T-cell (primary cell): ENCODE results near the gene OSBP2. TPM values are rescaled to one million over a fixed set of nuclear protein-coding genes. Genes with fewer than 3 reads are reported as not detected.

Experiments used
- ATAC-seq, 4 experiments: fragments of 200-7000 bp in 3 of 4; fragments of 150-1000 bp in 1 of 4; cut with Tn5 transposase; replicated peaks in 1 of 4; 1 replicate in 3 of 4; 2 replicates in 1 of 4; pipeline ENCODE4 v1.10.0; 2021; ENCODE audit warnings: moderate library complexity in 3 of 4, mild to moderate bottlenecking in 2 of 4, moderate number of reproducible peaks in 1 of 4
- CTCF ChIA-PET, 2 donors: fragments of 300-600 bp; sonication (Branson Sonifier 250); formaldehyde crosslinking; loops; one replicate each; lab custom pipeline; 2022; ENCODE audit warnings: antibody characterized with exemption in 2 of 2; lab: Charles Lee
- POLR2A ChIA-PET, 2 donors: fragments of 300-600 bp; sonication (Branson Sonifier 250); formaldehyde crosslinking; loops; one replicate each; lab custom pipeline; 2022; ENCODE audit warnings: antibody characterized with exemption in 2 of 2; lab: Charles Lee
- DNase-seq, 35 experiments: peaks; one replicate each; pipeline versions ENCODE4 v3.0.0 to v3.0.0-alpha.2; 2013 to 2023
- H3K27ac ChIP-seq: one replicate; pipeline ENCODE4 v1.5.1; 2013; ENCODE audit warnings: low read length
- H3K27me3 ChIP-seq, 2 experiments: replicated peaks in 1 of 2; 1 replicate in 1 of 2; 2 replicates in 1 of 2; pipeline versions ENCODE4 v1.6.1 to v1.7.0; 2013; ENCODE audit warnings: low read length in 1 of 2, mixed read lengths in 1 of 2; ENCODE audit not compliant: control insufficient read depth in 2 of 2, insufficient read depth in 2 of 2; ENCODE audit errors: extremely low read depth in 1 of 2
- H3K36me3 ChIP-seq, 2 donors: 1 replicate in 1 of 2; 2 replicates in 1 of 2; pipeline versions ENCODE4 v1.6.1 to v1.7.0; 2013; ENCODE audit warnings: low read length in 1 of 2; ENCODE audit not compliant: control insufficient read depth in 2 of 2, insufficient read depth in 1 of 2; ENCODE audit errors: extremely low read depth in 1 of 2
- H3K4me1 ChIP-seq, 2 experiments: 1 replicate in 1 of 2; 2 replicates in 1 of 2; pipeline versions ENCODE4 v1.6.1 to v1.7.0; 2013; ENCODE audit warnings: low read length in 2 of 2, mixed read lengths in 1 of 2; ENCODE audit not compliant: insufficient read depth in 2 of 2, control insufficient read depth in 1 of 2; ENCODE audit errors: extremely low read depth in 1 of 2
- H3K4me3 ChIP-seq, 2 donors: 1 replicate in 1 of 2; 2 replicates in 1 of 2; pipeline versions ENCODE4 v1.5.1 to v1.7.0; 2013; ENCODE audit warnings: mild to moderate bottlenecking in 2 of 2, low read length in 1 of 2, moderate library complexity in 1 of 2; ENCODE audit not compliant: control insufficient read depth in 1 of 2; ENCODE audit errors: extremely low read depth in 1 of 2
- H3K9me3 ChIP-seq: 2 replicates; pipeline ENCODE4 v1.7.0; 2013
- H3K27ac Mint-ChIP-seq, 2 donors: one replicate each; pipeline ENCODE4 v1.8.0; 2020 to 2021; ENCODE audit warnings: mild to moderate bottlenecking in 2 of 2, mixed read lengths in 2 of 2
- H3K27me3 Mint-ChIP-seq, 2 donors: one replicate each; pipeline ENCODE4 v1.8.0; 2021 to 2022; ENCODE audit warnings: mixed read lengths in 2 of 2
- H3K36me3 Mint-ChIP-seq: one replicate; pipeline ENCODE4 v1.8.0; 2021; ENCODE audit warnings: mixed read lengths
- H3K4me1 Mint-ChIP-seq, 3 donors: one replicate each; pipeline ENCODE4 v1.8.0; 2020 to 2022; ENCODE audit warnings: mixed read lengths in 3 of 3, mild to moderate bottlenecking in 1 of 3
- H3K4me3 Mint-ChIP-seq, 3 donors: one replicate each; pipeline ENCODE4 v1.8.0; 2020 to 2022; ENCODE audit warnings: mild to moderate bottlenecking in 3 of 3, mixed read lengths in 3 of 3, moderate library complexity in 3 of 3
- H3K9me3 Mint-ChIP-seq, 3 donors: one replicate each; pipeline ENCODE4 v1.8.0; 2020 to 2022; ENCODE audit warnings: mixed read lengths in 3 of 3
- WGBS: methylation state at CpG from one replicate; pipeline ENCODE4 v1.1.5; 2013; ENCODE audit warnings: missing lambda C conversion rate; ENCODE audit not compliant: insufficient coverage; 5-methylcytosine and 5-hydroxymethylcytosine counted together
- total RNA-seq, 35 experiments: library from RNA in 6 of 35; stranded (reverse) in 6 of 35; fragments of 120-200 nt in 1 of 35; gene quantifications; one replicate each; pipeline versions ENCODE4 v1.2.1 to v1.2.4 and lab custom pipeline; 2013 to 2026

The OSBP2 gene
- total RNA-seq, 5 donors from 2014 or later (not counting 1 experiment from before 2014, with no cell fraction given), result 1.6 to 2.8 (median 2.1) TPM

GRCh38 chr22:30903876-30904460 lies 209.3 kb downstream of the OSBP2 start:
- POLR2A ChIA-PET, result no interaction called here
- CTCF ChIA-PET, result interaction anchor here in 1 of 2 donors (0.6 to 2.0 kb wide), 2 partner anchors 16 to 328 kb away, joined by 4 to 6 read pairs; no protein-coding TSS in a partner anchor

GRCh38 chr22:30905696-30906341 lies 211.1 kb downstream of the OSBP2 start:
- ChIA-PET CTCF (interaction anchor here in 1 of 2 donors (2.0 kb wide), 1 partner anchor 14 kb away, joined by 6 read pairs; no protein-coding TSS in a partner anchor), POLR2A (no interaction called here)
- Mint-ChIP-seq H3K27me3 (no peaks in the 10 kb centered on the region), H3K4me3 (no peak overlapping the region), H3K36me3 (peaks cover 45% of the 10 kb centered on the region), H3K4me1 (peaks cover 4 to 8% (median 5%) of the 10 kb centered on the region in 3 donors), H3K27ac (no peak overlapping the region), H3K9me3 (no peaks in the 10 kb centered on the region)
- no peak for DNase-seq
- H3K27ac ChIP-seq, result no peak overlapping the region
- no peak overlapping the region for H3K4me3 ChIP-seq
- no peaks in the 10 kb centered on the region for H3K4me1 ChIP-seq
- peaks cover 11 to 20% of the 10 kb centered on the region in 2 donors for H3K36me3 ChIP-seq
- ATAC-seq, result no peak
- H3K9me3 ChIP-seq, result no peaks in the 10 kb centered on the region
- 96% methylated on average over 37 of the region's 49 CpGs for WGBS
- H3K27me3 ChIP-seq, result no peaks in the 10 kb centered on the region

More at GRCh38 chr22:30903876-30904460, 209.3 kb downstream of the OSBP2 start:
- H3K27me3 Mint-ChIP-seq, result no peaks in the 10 kb centered on the region
- peak in 1 of 35 experiments; percentile 4 for DNase-seq
- no peaks in the 10 kb centered on the region for H3K4me1 ChIP-seq
- peaks cover 38% of the 10 kb centered on the region for H3K36me3 Mint-ChIP-seq
- no peak overlapping the region for H3K27ac ChIP-seq
- no peak overlapping the region for H3K4me3 Mint-ChIP-seq
- no peak overlapping the region for H3K27ac Mint-ChIP-seq
- no peak overlapping the region for H3K4me3 ChIP-seq
- 80% methylated on average over 1 of the region's 6 CpGs for WGBS
- no peaks in the 10 kb centered on the region for H3K9me3 ChIP-seq
- H3K27me3 ChIP-seq, result no peaks in the 10 kb centered on the region
- peaks cover 0 to 2% (median 0%) of the 10 kb centered on the region in 3 donors for H3K9me3 Mint-ChIP-seq
- peaks cover 11% of the 10 kb centered on the region in 2 donors for H3K36me3 ChIP-seq
- peaks cover 4 to 8% (median 5%) of the 10 kb centered on the region in 3 donors for H3K4me1 Mint-ChIP-seq
- ATAC-seq, result no peak

- WGBS, result 100% methylated on average over 3 of the region's 9 CpGs
- Mint-ChIP-seq H3K4me3 (no peak overlapping the region), H3K9me3 (no peaks in the 10 kb centered on the region), H3K27me3 (no peaks in the 10 kb centered on the region), H3K27ac (no peak overlapping the region), H3K4me1 (peaks cover 4 to 8% (median 5%) of the 10 kb centered on the region in 3 donors), H3K36me3 (peaks cover 46% of the 10 kb centered on the region)
- ATAC-seq, result no peak
- Histone ChIP-seq H3K9me3 (no peaks in the 10 kb centered on the region), H3K27ac (no peak overlapping the region), H3K4me3 (no peak overlapping the region), H3K4me1 (no peaks in the 10 kb centered on the region), H3K36me3 (peaks cover 11 to 20% of the 10 kb centered on the region in 2 donors), H3K27me3 (no peaks in the 10 kb centered on the region)
- POLR2A ChIA-PET, result no interaction called here
- DNase-seq, result no peak
- CTCF ChIA-PET, result no interaction called here
Observed at GRCh38 chr22:30906411-30906810, 211.7 kb downstream of the OSBP2 start.

GRCh38 chr22:30906946-30907345 lies 212.3 kb downstream of the OSBP2 start:
- Histone ChIP-seq H3K4me3 (no peak overlapping the region), H3K27ac (no peak overlapping the region), H3K36me3 (peaks cover 11 to 20% of the 10 kb centered on the region in 2 donors), H3K27me3 (no peaks in the 10 kb centered on the region), H3K9me3 (no peaks in the 10 kb centered on the region), H3K4me1 (no peaks in the 10 kb centered on the region)
- WGBS, result no CpG with 5 or more reads among the region's 1 CpG
- ChIA-PET CTCF (no interaction called here), POLR2A (no interaction called here)
- Mint-ChIP-seq H3K4me3 (no peak overlapping the region), H3K27me3 (no peaks in the 10 kb centered on the region), H3K4me1 (peaks cover 4 to 8% (median 5%) of the 10 kb centered on the region in 3 donors), H3K9me3 (no peaks in the 10 kb centered on the region), H3K27ac (no peak overlapping the region), H3K36me3 (peaks cover 42% of the 10 kb centered on the region)
- no peak for ATAC-seq
- no peak for DNase-seq

- H3K4me1 Mint-ChIP-seq, result peaks cover under 1 to 3% (median 1%) of the 10 kb centered on the region in 3 donors
- H3K27me3 Mint-ChIP-seq, result no peaks in the 10 kb centered on the region
- H3K27ac ChIP-seq, result no peak overlapping the region
- no peaks in the 10 kb centered on the region for H3K9me3 ChIP-seq
- 93% methylated on average over 4 of the region's 6 CpGs for WGBS
- H3K27ac Mint-ChIP-seq, result no peak overlapping the region
- ChIA-PET CTCF (no interaction called here), POLR2A (interaction anchor here in 1 of 2 donors (0.5 kb wide), 1 partner anchor 15 kb away, joined by 6 read pairs; no protein-coding TSS in a partner anchor)
- H3K4me3 ChIP-seq, result no peak overlapping the region
- H3K4me3 Mint-ChIP-seq, result no peak overlapping the region
- ATAC-seq, result no peak
- no peak for DNase-seq
- no peaks in the 10 kb centered on the region for H3K4me1 ChIP-seq
- no peaks in the 10 kb centered on the region for H3K9me3 Mint-ChIP-seq
- H3K36me3 ChIP-seq, result peaks cover 11 to 20% of the 10 kb centered on the region in 2 donors
- no peaks in the 10 kb centered on the region for H3K27me3 ChIP-seq
- H3K36me3 Mint-ChIP-seq, result peaks cover 31% of the 10 kb centered on the region
Observed at GRCh38 chr22:30908051-30908461, 213.4 kb downstream of the OSBP2 start.

GRCh38 chr22:30909306-30909705 lies 214.6 kb downstream of the OSBP2 start:
- no peaks in the 10 kb centered on the region for H3K27me3 ChIP-seq
- H3K36me3 ChIP-seq, result peaks cover 8 to 12% of the 10 kb centered on the region in 2 donors
- ChIA-PET POLR2A (interaction anchor here in 1 of 2 donors (0.6 kb wide), 1 partner anchor 12 kb away, joined by 4 read pairs; no protein-coding TSS in a partner anchor), CTCF (interaction anchor here in 1 of 2 donors (0.6 kb wide), 1 partner anchor 276 kb away, joined by 3 read pairs; no protein-coding TSS in a partner anchor)
- Mint-ChIP-seq H3K27me3 (no peaks in the 10 kb centered on the region), H3K36me3 (peaks cover 21% of the 10 kb centered on the region), H3K27ac (no peak overlapping the region), H3K9me3 (no peaks in the 10 kb centered on the region), H3K4me1 (no peaks in the 10 kb centered on the region), H3K4me3 (no peak overlapping the region)
- H3K4me1 ChIP-seq, result no peaks in the 10 kb centered on the region
- H3K4me3 ChIP-seq, result no peak overlapping the region
- 96% methylated on average over 3 of the region's 5 CpGs for WGBS
- DNase-seq (no peak), ATAC-seq (no peak)
- no peak overlapping the region for H3K27ac ChIP-seq
- H3K9me3 ChIP-seq, result no peaks in the 10 kb centered on the region
